CD4-positive, alpha-beta memory T cell (primary cell): ENCODE results near the gene ABL2. TPM values are rescaled to one million over a fixed set of nuclear protein-coding genes. Genes with fewer than 3 reads are reported as not detected.

Source experiments
- CTCF ChIA-PET: fragments of 350-600 bp; sonication (Branson Sonifier 250); formaldehyde crosslinking; loops from one replicate; lab custom pipeline; 2021; ENCODE audit warnings: inconsistent platforms; ENCODE audit not compliant: partially characterized antibody; lab: Charles Lee
- POLR2A ChIA-PET: fragments of 350-600 bp; sonication (Branson Sonifier 250); formaldehyde crosslinking; loops from one replicate; lab custom pipeline; 2021; ENCODE audit not compliant: partially characterized antibody; lab: Charles Lee
- DNase-seq, 5 donors: peaks; one replicate each; pipeline versions ENCODE4 v3.0.0 to v3.0.0-alpha.2; 2020 to 2022; ENCODE audit warnings: mixed read lengths in 1 of 5
- H3K27ac ChIP-seq: one replicate; pipeline ENCODE4 v1.7.0; 2013; ENCODE audit warnings: low read depth, low read length
- H3K27me3 ChIP-seq: 2 replicates; pipeline ENCODE4 v1.7.0; 2013; ENCODE audit warnings: mild to moderate bottlenecking, low read length, moderate library complexity; ENCODE audit not compliant: insufficient read depth
- H3K36me3 ChIP-seq: 2 replicates; pipeline ENCODE4 v1.7.0; 2013; ENCODE audit warnings: mild to moderate bottlenecking, low read length, moderate library complexity; ENCODE audit not compliant: insufficient read depth
- H3K4me1 ChIP-seq: 2 replicates; pipeline ENCODE4 v1.7.0; 2013; ENCODE audit warnings: mild to moderate bottlenecking, low read length, moderate library complexity; ENCODE audit not compliant: insufficient read depth
- H3K4me3 ChIP-seq, 2 donors: one replicate each; pipeline ENCODE4 v1.7.0; 2013; ENCODE audit warnings: low read length in 2 of 2, mild to moderate bottlenecking in 1 of 2
- H3K9me3 ChIP-seq, 2 donors: one replicate each; pipeline ENCODE4 v1.7.0; 2013; ENCODE audit warnings: low read length in 2 of 2, control low read depth in 1 of 2; ENCODE audit not compliant: control insufficient read depth in 1 of 2
- H3K27ac Mint-ChIP-seq, 7 donors: one replicate each; pipeline ENCODE4 v1.8.0; 2020 to 2021; ENCODE audit warnings: mixed read lengths in 7 of 7, mild to moderate bottlenecking in 6 of 7, inconsistent platforms in 3 of 7, moderate library complexity in 3 of 7
- H3K27me3 Mint-ChIP-seq, 2 donors: one replicate each; pipeline ENCODE4 v1.8.0; 2020 to 2021; ENCODE audit warnings: mixed read lengths in 2 of 2
- H3K36me3 Mint-ChIP-seq, 2 donors: one replicate each; pipeline ENCODE4 v1.8.0; 2020 to 2021; ENCODE audit warnings: mixed read lengths in 2 of 2, inconsistent platforms in 1 of 2, mild to moderate bottlenecking in 1 of 2
- H3K4me1 Mint-ChIP-seq, 4 donors: one replicate each; pipeline ENCODE4 v1.8.0; 2020 to 2021; ENCODE audit warnings: mixed read lengths in 4 of 4, mild to moderate bottlenecking in 1 of 4
- H3K4me3 Mint-ChIP-seq, 8 donors: one replicate each; pipeline ENCODE4 v1.8.0; 2020 to 2021; ENCODE audit warnings: mixed read lengths in 8 of 8, mild to moderate bottlenecking in 7 of 8, moderate library complexity in 6 of 8, inconsistent platforms in 3 of 8
- H3K9me3 Mint-ChIP-seq, 8 donors: one replicate each; pipeline ENCODE4 v1.8.0; 2020 to 2021; ENCODE audit warnings: mixed read lengths in 8 of 8, mild to moderate bottlenecking in 5 of 8, inconsistent platforms in 3 of 8, moderate library complexity in 1 of 8
- intact Hi-C: fragments of 100-400 bp; cut with micrococcal nuclease; formaldehyde crosslinking; loops from one replicate; pipeline ENCODE4 v1.15.1; 2023
- polyA plus RNA-seq, 2 donors: library from polyadenylated mRNA; unstranded; fragments of 300-500 nt; fragmentation: Illumina TruSeq; gene quantifications; one replicate each; pipeline ENCODE4 v1.2.3, GENCODE V29; 2021
- total RNA-seq, 2 experiments: library from RNA; stranded (reverse); gene quantifications; one replicate each; pipeline ENCODE4 v1.2.3, GENCODE V29; 2021

ABL2 gene
- total and polyA plus RNA-seq, 4 experiments from 2014 or later: 1.2 to 18.6 (median 9.5) TPM

DNA sequence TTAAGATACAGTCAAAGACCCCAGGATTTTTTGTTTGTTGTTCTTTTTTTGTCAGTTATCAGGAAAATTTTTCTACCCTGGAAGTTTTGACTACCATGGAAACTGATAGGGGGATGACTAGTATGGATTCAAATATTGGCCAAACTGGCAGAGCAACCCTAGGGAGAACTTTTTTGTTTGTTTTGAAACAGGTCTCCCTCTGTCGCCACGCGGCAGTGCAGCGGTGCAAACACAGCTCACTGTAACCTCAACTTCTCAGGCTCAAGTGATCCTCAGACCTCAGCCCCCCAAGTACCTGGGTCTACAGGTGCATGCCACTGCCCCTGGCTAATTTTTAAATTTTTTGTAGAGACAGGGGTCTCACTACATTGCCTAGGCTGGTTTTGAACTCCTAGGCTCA is 101.0 kb downstream of the ABL2 start:
- no peaks in the 10 kb centered on the region for H3K9me3 ChIP-seq
- ChIA-PET CTCF (interaction anchor here (2.3 kb wide), 1 partner anchor 8 kb away, joined by 15 read pairs; no protein-coding TSS in a partner anchor), POLR2A (interaction anchor here (0.6 to 1.4 kb wide), 3 partner anchors 158 to 237 kb away, joined by 4 to 6 read pairs (median 4); partner anchors contain the start of gene AXDND1)
- peak overlapping the region in 6 of 7 donors; percentile 41 to 81 (median 70) for H3K27ac Mint-ChIP-seq
- H3K27me3 Mint-ChIP-seq: no peaks in the 10 kb centered on the region
- DNase-seq: no peak
- H3K27ac ChIP-seq: no peak overlapping the region
- H3K4me3 Mint-ChIP-seq: peak overlapping the region in 1 of 8 donors; percentile 12
- no peaks in the 10 kb centered on the region for H3K9me3 Mint-ChIP-seq
- intact Hi-C loops: no loop called here
- no peaks in the 10 kb centered on the region for H3K36me3 ChIP-seq
- H3K4me3 ChIP-seq: no peak overlapping the region
- H3K27me3 ChIP-seq: no peaks in the 10 kb centered on the region
- H3K36me3 Mint-ChIP-seq: peaks cover 3 to 6% of the 10 kb centered on the region in 2 donors
- peaks cover 7 to 17% (median 13%) of the 10 kb centered on the region in 4 donors for H3K4me1 Mint-ChIP-seq
- peaks cover 15% of the 10 kb centered on the region for H3K4me1 ChIP-seq

GRCh38 chr1:179127163-179127895 is 102.1 kb downstream of the ABL2 start:
- peak overlapping the region in 1 of 8 donors; percentile 52 for H3K4me3 Mint-ChIP-seq
- Histone ChIP-seq H3K4me1 (peaks cover 15% of the 10 kb centered on the region), H3K27ac (no peak overlapping the region), H3K27me3 (no peaks in the 10 kb centered on the region), H3K9me3 (no peaks in the 10 kb centered on the region), H3K4me3 (no peak overlapping the region), H3K36me3 (no peaks in the 10 kb centered on the region)
- intact Hi-C loops: no loop called here
- peak overlapping the region in 4 of 7 donors; percentile 11 to 33 (median 21) for H3K27ac Mint-ChIP-seq
- CTCF ChIA-PET: interaction anchor here (8.5 kb wide), 1 partner anchor 241 kb away, joined by 114 read pairs; the partner anchor contains the start of gene AXDND1
- DNase-seq: no peak
- H3K4me1 Mint-ChIP-seq: peaks cover 7 to 17% (median 13%) of the 10 kb centered on the region in 4 donors
- no peaks in the 10 kb centered on the region for H3K9me3 Mint-ChIP-seq
- H3K36me3 Mint-ChIP-seq: peaks cover 3 to 6% of the 10 kb centered on the region in 2 donors
- no peaks in the 10 kb centered on the region for H3K27me3 Mint-ChIP-seq
- POLR2A ChIA-PET: no interaction called here

- peak overlapping the region in 1 of 7 donors; percentile 40 for H3K27ac Mint-ChIP-seq
- H3K36me3 Mint-ChIP-seq: peaks cover 3 to 8% of the 10 kb centered on the region in 2 donors
- intact Hi-C loops: no loop called here
- H3K4me1 Mint-ChIP-seq: peaks cover 7 to 17% (median 13%) of the 10 kb centered on the region in 4 donors
- Histone ChIP-seq H3K36me3 (no peaks in the 10 kb centered on the region), H3K27ac (no peak overlapping the region), H3K9me3 (no peaks in the 10 kb centered on the region), H3K4me1 (peaks cover 15% of the 10 kb centered on the region), H3K4me3 (no peak overlapping the region), H3K27me3 (no peaks in the 10 kb centered on the region)
- H3K4me3 Mint-ChIP-seq: no peak overlapping the region
- H3K9me3 Mint-ChIP-seq: no peaks in the 10 kb centered on the region
- no peak for DNase-seq
- CTCF ChIA-PET: interaction anchor here (0.8 to 8.5 kb wide), 5 partner anchors 15 to 242 kb away, joined by 3 to 114 read pairs (median 4); partner anchors contain the start of gene AXDND1
- POLR2A ChIA-PET: interaction anchor here (0.9 to 1.2 kb wide), 2 partner anchors 167 to 239 kb away, joined by 3 to 4 read pairs; partner anchors contain the start of genes AXDND1 and SOAT1
- H3K27me3 Mint-ChIP-seq: no peaks in the 10 kb centered on the region
Measured at GRCh38 chr1:179126338-179127060, 103.0 kb downstream of the ABL2 start.

DNA sequence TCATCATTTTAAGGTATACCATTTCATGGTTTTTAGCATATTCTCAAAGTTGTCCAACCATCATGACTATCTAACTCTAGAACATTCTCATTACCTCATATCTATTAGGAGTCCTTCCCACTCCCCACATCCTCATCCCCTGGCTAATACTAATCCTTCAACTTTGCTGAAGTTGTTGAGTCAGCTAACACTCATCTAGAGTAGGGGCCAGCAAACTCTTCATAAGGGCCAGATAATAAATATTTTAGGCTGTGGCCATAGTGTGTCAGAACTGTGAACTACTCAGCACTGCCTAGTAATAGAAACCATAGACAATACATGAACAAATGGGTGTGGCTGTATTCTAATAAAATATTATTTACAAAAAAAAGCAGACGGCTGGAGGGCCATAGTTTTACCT is 104.6 kb downstream of the ABL2 start:
- CTCF ChIA-PET: interaction anchor here (8.5 kb wide), 1 partner anchor 244 kb away, joined by 114 read pairs; the partner anchor contains the start of gene AXDND1

GRCh38 chr1:179121159-179121938 is 108.1 kb downstream of the ABL2 start:
- H3K27me3 Mint-ChIP-seq: no peaks in the 10 kb centered on the region
- H3K27me3 ChIP-seq: no peaks in the 10 kb centered on the region
- H3K27ac ChIP-seq: no peak overlapping the region
- peaks cover 29 to 33% of the 10 kb centered on the region in 2 donors for H3K36me3 Mint-ChIP-seq
- ChIA-PET CTCF (interaction anchor here (0.8 to 8.5 kb wide), 19 partner anchors 8 to 693 kb away, joined by 3 to 114 read pairs (median 7); partner anchors contain the start of genes AXDND1 and SOAT1), POLR2A (interaction anchor here (0.6 to 1.3 kb wide), 4 partner anchors 24 to 247 kb away, joined by 3 to 5 read pairs (median 4); partner anchors contain the start of gene AXDND1)
- no peak overlapping the region for H3K4me3 ChIP-seq
- DNase-seq: peak; percentile 38 to 47 (median 45)
- H3K9me3 ChIP-seq: no peaks in the 10 kb centered on the region
- intact Hi-C loops: loop anchor here (1.0 to 2.0 kb wide), 3 partner anchors 43 to 248 kb away; no protein-coding TSS in a partner anchor
- peak overlapping the region in 1 of 7 donors; percentile 30 for H3K27ac Mint-ChIP-seq
- no peaks in the 10 kb centered on the region for H3K9me3 Mint-ChIP-seq
- peak overlapping the region in 1 of 8 donors; percentile 48 for H3K4me3 Mint-ChIP-seq
- H3K4me1 Mint-ChIP-seq: peaks cover 0 to 7% (median 0%) of the 10 kb centered on the region in 4 donors
- H3K36me3 ChIP-seq: peaks cover 13% of the 10 kb centered on the region
- H3K4me1 ChIP-seq: no peaks in the 10 kb centered on the region

More for the DNA sequence above, 104.6 kb downstream of the ABL2 start:
- Histone ChIP-seq H3K27me3 (no peaks in the 10 kb centered on the region), H3K36me3 (no peaks in the 10 kb centered on the region), H3K27ac (no peak overlapping the region), H3K4me1 (peaks cover 8% of the 10 kb centered on the region), H3K9me3 (no peaks in the 10 kb centered on the region), H3K4me3 (no peak overlapping the region)
- H3K36me3 Mint-ChIP-seq: peaks cover 10 to 15% of the 10 kb centered on the region in 2 donors
- intact Hi-C loops: no loop called here
- POLR2A ChIA-PET: no interaction called here
- H3K9me3 Mint-ChIP-seq: no peaks in the 10 kb centered on the region
- no peaks in the 10 kb centered on the region for H3K27me3 Mint-ChIP-seq
- DNase-seq: no peak
- no peak overlapping the region for H3K4me3 Mint-ChIP-seq
- peaks cover 3 to 9% (median 9%) of the 10 kb centered on the region in 4 donors for H3K4me1 Mint-ChIP-seq
- H3K27ac Mint-ChIP-seq: no peak overlapping the region

DNA sequence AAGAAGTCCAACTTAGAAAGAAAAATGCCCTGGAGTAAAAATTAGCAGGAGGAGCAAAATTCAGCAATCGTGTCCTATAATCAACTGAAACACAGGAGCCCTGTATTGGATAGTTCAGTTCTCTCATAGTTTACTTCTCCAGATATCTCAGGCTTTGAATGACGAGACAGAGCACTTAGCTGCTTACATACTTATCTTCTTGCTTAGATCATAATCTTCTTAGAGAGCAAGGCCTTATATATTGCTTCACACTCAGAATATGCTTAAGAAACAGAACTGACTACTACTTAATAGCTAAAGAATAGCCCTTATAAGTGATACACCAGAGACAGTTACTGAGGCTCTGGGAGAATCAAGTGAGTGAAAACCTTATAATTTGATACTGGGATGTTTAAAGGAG is 108.7 kb downstream of the ABL2 start:
- Mint-ChIP-seq H3K27me3 (no peaks in the 10 kb centered on the region), H3K36me3 (peaks cover 31 to 33% of the 10 kb centered on the region in 2 donors), H3K4me1 (peaks cover 0 to 7% (median 0%) of the 10 kb centered on the region in 4 donors), H3K27ac (peak overlapping the region in 1 of 7 donors; percentile 30), H3K4me3 (no peak overlapping the region), H3K9me3 (no peaks in the 10 kb centered on the region)
- intact Hi-C loops: loop anchor here (1.0 to 2.0 kb wide), 3 partner anchors 42 to 249 kb away; no protein-coding TSS in a partner anchor
- CTCF ChIA-PET: interaction anchor here (0.8 to 8.5 kb wide), 21 partner anchors 9 to 694 kb away, joined by 3 to 114 read pairs (median 5); partner anchors contain the start of genes AXDND1 and SOAT1
- no peaks in the 10 kb centered on the region for H3K4me1 ChIP-seq
- peaks cover 13% of the 10 kb centered on the region for H3K36me3 ChIP-seq
- no peak overlapping the region for H3K27ac ChIP-seq
- H3K4me3 ChIP-seq: no peak overlapping the region
- no peaks in the 10 kb centered on the region for H3K27me3 ChIP-seq
- POLR2A ChIA-PET: interaction anchor here (0.7 to 1.3 kb wide), 3 partner anchors 174 to 248 kb away, joined by 3 to 5 read pairs (median 4); partner anchors contain the start of gene AXDND1
- H3K9me3 ChIP-seq: no peaks in the 10 kb centered on the region
- no peak for DNase-seq
